ENCODE measurements around the gene MAST2.
"Not testable (repeated sequence)": the region's sequence is repeated elsewhere in the genome, so short reads cannot be mapped to it uniquely, and the experiment has no call there.

MAST2 gene

GRCh38 chr1:46030876-46031660, 227.7 kb downstream of the MAST2 start:
- DNase-seq, result no peak

DNA sequence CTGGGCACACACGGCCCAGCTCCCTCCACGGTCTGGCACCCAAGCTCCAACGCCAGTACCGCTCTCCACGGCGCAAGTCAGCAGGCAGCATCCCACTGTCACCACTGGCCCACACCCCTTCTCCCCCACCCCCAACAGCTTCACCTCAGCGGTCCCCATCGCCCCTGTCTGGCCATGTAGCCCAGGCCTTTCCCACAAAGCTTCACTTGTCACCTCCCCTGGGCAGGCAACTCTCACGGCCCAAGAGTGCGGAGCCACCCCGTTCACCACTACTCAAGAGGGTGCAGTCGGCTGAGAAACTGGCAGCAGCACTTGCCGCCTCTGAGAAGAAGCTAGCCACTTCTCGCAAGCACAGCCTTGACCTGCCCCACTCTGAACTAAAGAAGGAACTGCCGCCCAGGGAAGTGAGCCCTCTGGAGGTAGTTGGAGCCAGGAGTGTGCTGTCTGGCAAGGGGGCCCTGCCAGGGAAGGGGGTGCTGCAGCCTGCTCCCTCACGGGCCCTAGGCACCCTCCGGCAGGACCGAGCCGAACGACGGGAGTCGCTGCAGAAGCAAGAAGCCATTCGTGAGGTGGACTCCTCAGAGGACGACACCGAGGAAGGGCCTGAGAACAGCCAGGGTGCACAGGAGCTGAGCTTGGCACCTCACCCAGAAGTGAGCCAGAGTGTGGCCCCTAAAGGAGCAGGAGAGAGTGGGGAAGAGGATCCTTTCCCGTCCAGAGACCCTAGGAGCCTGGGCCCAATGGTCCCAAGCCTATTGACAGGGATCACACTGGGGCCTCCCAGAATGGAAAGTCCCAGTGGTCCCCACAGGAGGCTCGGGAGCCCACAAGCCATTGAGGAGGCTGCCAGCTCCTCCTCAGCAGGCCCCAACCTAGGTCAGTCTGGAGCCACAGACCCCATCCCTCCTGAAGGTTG, 231.4 kb downstream of the MAST2 start:
- no peak for DNase-seq

GRCh38 chr1:46036894-46037839, 233.8 kb downstream of the MAST2 start:
- peak; percentile 90 for DNase-seq

GRCh38 chr1:46039571-46040052, 236.2 kb downstream of the MAST2 start:
- no peak for DNase-seq

- no peak for DNase-seq
These were observed 238.1 kb downstream of the MAST2 start for GRCh38 chr1:46041551-46041950.

DNA sequence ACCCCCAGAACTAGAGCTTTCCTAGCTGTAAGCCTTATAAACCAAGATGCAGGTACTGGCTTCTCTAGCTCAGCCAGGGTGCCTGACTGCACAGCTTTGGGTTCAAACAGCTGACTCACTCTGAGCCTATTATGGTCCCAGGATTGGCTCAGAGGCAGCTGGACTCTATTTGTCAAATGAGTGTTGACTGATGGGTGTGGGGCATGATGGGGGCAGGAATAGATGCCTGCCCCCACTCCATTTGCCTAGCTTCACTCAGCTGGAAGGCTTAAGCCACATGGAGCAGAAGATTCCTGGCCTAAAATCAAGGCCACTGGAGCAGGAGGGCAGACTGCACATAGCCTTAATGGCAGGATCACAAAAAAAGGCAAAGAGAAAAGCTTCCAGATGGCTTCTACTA, 238.6 kb downstream of the MAST2 start:
- DNase-seq, result peak; percentile 98

DNA sequence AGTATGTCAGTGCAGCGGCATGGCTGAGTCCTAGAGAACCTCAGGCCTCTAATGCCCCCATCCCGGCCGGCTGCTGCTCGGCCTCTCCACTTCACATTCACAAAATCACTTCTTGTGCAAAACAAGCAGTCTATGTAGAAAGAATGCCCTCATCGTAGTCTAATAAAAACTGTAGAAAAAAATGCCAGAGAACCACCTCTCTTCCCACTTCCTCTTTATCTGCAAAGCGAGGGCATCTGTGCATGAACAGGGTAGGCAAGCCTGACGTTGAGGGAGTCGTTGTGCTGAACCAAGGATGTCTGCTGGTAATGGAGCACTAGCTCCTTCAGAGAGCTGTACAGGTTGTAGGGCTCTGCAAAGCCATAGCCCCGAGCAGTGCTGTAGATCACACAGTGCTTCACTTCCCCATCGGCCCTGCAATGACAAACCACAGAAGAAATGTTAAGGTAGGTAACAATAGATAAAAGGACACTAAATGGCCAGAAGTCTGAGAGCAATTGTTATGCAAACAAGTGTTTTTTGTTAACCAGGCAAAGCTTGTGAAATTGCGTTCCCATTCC, 240.1 kb downstream of the MAST2 start:
- DNase-seq, result no peak

GRCh38 chr1:46044116-46044515, 240.7 kb downstream of the MAST2 start:
- no peak for DNase-seq

DNA sequence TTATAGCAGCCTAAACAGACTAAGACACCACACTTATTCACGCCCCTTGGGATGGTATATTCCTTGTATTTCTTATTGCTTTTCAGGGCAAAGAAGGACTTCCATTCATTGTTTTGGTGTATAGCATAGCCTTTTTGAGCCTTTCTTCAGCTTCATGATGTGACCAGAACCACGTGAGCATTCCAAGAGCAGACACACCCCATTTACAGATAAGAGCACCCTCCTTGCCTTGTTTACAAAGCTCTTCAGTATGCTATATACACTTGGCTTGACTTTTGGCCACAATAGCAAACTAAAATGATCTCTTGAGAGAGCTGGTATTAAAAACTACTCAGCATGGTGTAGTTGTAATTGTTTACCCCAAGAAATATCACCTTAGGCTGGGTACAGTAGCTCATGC, 250.3 kb downstream of the MAST2 start:
- no peak for DNase-seq

GRCh38 chr1:46056325-46056724, 252.9 kb downstream of the MAST2 start:
- no peak for DNase-seq

DNA sequence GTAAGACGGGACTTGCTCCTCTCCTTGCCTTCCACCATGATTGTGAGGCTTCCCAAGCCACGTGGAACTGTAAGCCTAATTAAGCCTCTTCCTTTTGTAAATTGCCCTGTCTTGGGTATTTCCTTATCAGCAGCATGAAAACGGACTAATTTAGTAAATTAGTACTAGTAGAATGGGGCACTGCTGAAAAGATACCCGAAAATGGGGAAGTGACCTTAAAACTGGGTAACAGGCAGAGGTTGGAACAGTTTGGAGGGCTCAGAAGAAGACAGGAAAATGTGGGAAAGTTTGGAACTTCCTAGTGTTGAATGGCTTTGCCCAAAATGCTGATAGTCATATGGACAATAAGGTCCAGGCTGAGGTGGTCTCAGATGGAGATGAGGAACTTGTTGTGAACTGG, 253.8 kb downstream of the MAST2 start:
- not testable (repeated sequence) for DNase-seq

- DNase-seq, result no peak
These were observed 254.4 kb downstream of the MAST2 start for GRCh38 chr1:46057781-46058180.

DNA sequence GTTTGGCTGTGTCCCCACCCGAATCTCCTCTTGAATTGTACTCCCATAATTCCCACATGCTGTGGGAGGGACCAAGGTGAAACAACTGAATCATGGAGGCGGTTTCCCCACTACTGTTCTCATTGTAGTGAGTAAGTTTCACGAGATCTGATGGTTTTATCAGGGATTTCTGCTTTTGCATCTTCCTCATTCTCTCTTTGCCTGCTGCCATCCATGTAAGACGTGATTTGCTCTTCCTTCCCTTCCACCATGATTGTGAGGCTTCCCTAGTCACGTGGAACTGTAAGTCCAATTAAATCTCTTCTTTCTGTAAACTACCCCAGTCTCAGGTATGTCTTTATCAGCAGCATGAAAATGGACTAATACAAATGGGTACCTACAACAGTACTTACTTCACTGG, 255.5 kb downstream of the MAST2 start:
- no peak for DNase-seq

DNA sequence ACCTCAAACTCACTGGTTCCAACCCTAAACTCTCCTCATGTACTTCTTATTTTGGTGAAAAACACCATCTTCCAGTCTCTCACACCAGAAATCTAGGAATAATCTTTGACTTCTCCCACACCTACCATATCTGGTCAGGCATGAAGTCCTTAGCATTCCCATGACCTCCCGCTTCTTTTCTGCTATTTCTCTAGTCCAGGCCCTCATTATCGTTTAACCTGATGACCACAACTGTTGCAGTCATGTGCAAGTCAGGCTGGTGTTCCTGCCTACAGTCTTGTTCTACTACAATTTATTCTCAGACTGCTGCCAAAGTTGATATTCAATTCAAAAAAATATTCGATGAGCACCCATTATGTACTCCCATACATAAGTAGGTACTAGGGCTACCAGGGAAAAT, 257.7 kb downstream of the MAST2 start:
- no peak for DNase-seq

GRCh38 chr1:46062651-46063319, 259.4 kb downstream of the MAST2 start:
- no peak for DNase-seq

DNA sequence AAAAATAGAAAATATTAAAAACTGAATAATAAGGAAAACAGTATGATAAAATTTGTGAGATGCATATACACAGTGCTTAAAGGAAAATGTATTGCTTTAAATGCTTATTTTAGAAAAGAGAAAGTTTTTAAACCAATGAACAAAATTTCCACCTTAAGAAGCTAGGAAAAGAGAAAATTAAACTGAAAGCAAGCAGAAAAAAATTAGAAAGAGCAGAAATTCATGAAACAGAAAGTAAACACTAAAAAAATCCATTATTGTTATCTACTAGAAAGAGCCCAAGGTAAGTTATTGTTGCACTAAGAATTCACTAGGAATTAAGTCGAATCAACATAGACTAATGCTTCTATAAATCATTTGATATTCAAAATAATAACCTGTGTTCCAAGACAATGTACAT, 261.3 kb downstream of the MAST2 start:
- no peak for DNase-seq

DNA sequence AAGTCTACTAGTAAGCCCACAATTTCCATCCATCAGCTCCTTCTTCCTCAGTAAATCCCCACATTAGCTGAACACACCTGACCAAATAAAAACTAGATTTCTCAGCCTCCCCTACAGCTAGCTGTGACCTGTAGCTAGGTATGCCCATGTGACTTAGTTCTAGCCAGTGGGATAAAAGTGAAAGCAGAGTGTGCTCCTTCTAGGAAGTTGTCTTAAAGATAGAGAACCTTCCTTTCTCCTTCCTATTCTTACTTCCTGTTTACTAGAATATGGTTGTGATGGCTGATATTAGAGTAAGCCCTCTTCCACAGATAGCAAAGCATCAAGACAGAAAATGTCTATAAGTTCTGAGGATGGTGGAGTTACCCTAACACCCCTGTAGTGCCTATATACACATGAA, 262.0 kb downstream of the MAST2 start:
- DNase-seq, result no peak

DNA sequence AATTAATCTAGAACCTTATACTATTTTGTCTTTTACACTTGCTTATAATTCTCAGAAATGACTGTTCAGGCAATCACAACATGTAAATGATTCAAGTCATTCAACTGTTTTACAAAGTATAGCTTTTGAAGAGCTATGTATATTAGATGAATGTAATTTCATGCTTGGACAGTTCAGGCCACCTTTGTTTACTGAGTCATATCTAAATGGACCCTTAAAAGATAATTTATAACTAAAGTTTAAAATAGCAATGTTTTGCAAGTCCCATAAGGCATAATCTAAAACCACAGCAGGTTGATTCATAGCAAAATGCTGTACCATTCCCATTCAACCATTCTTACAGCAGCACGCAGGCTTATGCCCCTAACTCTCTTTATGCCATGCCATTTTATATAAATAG, 264.2 kb downstream of the MAST2 start:
- DNase-seq, result no peak

GRCh38 chr1:46068525-46068924, 265.1 kb downstream of the MAST2 start:
- no peak for DNase-seq

DNA sequence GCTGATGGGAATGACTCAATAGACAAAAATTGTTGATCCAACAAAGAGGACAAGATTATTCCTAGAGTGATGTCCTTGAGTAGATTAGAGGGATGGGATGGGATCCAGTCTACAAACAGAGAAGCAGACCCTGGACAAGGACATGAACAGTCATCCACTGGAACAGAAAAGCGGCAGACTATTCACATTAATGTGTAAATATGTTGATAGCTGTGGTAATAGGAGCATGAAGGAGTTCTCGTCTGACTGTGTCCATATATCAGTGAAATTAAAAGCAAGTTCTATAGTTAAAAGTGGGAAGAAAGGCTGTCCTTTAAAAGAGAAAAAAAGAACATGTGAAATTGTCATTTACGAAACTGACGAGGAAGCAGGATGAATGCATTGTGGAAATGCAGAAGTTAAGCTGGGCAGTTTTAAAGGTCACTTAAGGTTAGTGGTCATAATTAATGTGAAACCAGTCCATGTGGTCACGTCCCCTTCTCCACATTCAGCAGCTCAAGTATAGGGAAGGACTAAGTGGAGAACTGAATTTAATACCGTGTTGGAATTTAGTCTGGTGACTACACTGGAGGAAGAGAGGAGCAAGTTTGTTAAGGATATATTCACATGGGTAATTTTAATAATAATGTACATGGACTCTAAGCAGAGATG, 266.9 kb downstream of the MAST2 start:
- no peak for DNase-seq

- no peak for DNase-seq
These were observed 269.6 kb downstream of the MAST2 start for GRCh38 chr1:46072975-46073374.

Measured in NCI-H1694 (cell line).